ENCODE data around the gene TDRD15.
"Not testable (repeated sequence)": the region's sequence is repeated elsewhere in the genome, so short reads cannot be mapped to it uniquely, and the experiment has no call there.

The TDRD15 gene

DNA sequence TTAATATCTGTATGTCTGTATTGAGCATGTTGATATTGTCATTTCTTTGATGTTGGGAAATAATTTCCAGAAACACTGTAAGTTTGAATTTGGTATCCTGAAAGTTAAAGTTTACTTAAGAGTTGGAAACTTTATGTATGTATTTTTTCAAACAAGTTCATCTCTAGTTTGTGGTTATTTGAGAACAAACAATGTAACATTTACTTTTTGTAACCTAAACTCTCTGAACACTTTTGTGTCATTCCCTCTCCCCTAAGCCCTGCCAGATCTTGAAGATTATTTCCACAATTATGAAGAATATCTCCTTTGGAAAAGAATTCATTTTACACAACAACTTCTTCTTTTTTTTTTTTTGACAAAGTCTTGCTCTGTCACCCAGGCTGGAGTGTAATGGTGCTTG is 24.9 kb downstream of the TDRD15 start:
- DNase-seq: no peak

DNA sequence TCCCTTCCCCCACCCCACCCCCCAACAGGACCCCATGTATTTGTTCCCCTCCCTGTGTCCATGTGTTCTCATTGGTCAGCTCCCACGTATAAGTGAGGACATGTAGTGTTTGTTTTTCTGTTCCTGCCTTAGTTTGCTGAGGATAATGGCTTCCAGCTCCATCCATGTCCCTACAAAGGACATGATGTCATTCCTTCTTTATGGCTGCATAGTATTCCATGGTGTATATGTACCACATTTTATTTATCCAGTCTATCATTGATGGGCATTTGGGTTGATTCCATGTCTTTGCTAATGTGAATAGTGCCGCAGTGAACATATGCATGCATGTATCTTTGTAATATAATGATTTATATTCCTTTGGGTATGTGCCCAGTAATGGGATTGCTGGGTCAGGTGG is 27.5 kb downstream of the TDRD15 start:
- DNase-seq: not testable (repeated sequence)

DNA sequence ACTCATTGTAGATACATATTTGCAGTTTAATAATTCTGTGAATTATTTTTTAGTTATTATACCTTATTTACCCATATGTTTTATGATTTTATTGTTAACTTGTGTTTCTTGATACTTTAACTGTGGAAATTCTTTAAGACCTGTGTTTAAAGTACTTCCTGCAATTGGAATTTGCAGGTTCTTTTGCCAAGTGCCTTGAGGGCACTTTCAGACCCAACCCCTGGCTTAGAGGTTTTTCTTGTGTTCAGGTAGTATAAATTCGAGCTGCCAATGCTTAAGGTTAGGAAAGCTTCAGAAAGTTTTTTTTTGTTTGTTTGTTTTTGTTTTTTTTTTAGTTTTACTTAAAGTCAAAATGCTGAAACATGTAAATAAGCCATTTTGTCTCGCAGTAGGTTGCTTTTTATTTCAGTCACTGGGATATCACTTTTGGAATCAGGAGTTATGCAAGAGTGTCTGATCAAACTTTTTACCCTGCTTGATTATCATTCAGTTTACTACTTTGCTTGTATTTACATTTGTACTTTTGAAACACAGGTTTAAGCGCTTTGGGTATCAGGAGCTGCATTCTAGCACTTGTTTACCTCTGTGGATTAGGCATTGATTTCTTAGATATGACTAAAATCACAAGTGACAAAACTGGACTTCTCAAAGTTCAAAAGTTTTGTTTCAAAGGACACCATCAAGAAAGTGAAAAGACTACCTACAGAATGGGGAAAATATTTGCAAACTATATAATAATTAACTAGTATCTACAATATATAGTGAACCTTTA is 31.8 kb downstream of the TDRD15 start:
- no peak for DNase-seq

DNA sequence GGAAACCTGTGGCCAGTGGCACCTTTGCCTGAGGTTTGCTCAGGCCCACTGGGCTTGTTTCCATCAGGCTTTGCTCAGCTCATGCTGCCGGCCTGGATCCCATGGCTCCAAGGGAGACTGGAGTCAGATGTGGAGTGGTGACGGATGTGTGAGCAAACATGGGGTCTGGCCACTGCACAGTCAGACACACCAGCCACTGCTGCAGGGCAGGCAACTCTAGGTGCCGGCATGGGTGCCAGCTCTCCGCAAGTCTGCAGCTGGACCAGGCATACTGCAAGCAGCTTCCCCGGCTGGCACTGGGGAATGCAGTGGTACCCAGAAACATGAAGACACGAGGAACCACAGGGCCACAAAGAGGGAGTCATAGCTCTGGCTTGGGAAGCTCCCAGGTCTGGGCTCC is 37.4 kb downstream of the TDRD15 start:
- DNase-seq: no peak

DNA sequence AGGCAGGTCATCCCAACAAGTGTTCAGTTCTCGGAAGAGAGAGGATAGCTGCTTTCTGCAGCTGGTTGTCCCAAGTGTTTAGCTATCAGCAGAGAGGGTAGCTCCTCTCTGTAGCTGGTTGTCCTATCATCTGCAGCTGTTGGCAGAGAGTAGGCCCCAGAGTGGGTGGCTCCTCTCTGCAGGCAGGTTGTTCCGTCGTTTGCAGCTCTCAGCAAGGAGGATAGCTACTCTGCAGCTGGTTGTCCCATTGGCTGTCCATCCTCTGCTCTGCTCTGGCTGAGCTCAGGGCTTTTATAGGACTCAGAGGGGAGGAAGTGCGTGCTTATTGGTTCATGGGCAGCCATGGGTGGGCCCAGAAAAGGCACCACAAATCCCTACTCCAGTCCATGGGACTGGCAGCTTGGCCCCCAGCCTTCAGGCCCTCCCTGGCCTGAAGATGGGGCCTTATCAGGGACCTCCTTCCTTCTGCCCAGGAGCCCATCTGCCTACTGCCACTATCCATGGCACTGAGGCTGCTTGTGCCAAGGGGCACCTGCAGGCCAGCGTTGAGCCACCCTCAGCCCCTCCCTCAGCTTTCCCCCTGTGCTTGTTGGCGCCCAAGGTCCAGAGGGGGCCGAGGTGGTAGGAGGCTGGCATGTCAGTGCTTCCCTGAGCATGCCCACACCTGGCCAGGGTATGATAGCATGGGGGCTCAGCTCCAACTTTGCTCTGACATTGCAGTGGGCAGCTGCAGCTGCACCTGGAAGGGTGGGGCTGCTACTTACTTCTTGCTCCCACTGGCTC is 38.3 kb downstream of the TDRD15 start:
- DNase-seq: no peak

DNA sequence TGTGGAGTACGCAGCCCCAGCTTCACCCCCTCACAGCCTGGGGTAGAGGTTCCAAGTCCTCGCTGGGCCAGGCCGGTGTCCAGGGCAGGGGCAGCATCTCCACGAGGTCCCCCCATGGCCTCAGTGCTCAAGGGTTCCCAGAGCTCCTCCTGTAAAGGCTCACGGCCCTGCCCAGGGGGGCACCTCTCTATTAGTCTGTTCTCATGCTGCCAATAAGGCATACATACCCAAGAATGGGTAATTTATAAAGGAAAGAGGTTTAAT is 38.8 kb downstream of the TDRD15 start:
- DNase-seq: no peak

DNA sequence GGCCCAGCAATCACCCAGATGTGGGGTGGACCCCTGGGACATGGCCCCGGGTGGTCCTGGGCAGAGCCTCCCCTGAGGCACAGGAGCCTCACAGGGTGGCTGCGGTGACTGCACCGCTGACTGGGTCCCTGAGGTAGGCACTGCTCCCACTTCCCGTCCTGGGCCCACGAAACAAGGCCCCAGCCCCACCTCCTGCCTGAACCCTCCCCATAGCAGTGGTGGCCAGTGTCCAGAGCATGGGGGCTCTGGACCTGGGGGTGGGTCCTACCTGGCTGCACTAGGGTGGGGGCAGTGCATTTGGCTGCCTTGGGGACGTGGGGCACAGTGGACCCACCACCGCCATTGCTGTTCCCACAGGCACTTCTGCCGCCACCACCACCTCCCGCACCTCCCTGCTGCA is 39.4 kb downstream of the TDRD15 start:
- DNase-seq: no peak

DNA sequence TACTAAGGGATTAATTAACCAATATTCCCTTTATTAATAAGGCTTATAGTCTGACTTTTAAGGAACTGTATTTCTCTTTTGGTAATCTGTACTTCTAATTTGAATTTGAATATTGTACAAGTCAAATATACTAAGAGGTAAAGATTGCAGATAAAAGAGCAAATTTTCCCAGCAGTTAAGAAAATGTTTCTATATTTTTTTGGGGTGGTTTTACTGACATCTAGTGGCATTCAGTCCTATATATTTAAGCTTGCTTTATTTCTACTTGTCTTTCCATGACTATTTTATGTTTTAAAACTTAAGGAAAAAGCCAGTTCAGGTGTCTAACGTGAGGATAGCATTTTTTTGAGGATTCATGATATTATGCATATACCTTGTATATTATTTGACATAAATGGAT is 41.6 kb downstream of the TDRD15 start:
- DNase-seq: no peak

DNA sequence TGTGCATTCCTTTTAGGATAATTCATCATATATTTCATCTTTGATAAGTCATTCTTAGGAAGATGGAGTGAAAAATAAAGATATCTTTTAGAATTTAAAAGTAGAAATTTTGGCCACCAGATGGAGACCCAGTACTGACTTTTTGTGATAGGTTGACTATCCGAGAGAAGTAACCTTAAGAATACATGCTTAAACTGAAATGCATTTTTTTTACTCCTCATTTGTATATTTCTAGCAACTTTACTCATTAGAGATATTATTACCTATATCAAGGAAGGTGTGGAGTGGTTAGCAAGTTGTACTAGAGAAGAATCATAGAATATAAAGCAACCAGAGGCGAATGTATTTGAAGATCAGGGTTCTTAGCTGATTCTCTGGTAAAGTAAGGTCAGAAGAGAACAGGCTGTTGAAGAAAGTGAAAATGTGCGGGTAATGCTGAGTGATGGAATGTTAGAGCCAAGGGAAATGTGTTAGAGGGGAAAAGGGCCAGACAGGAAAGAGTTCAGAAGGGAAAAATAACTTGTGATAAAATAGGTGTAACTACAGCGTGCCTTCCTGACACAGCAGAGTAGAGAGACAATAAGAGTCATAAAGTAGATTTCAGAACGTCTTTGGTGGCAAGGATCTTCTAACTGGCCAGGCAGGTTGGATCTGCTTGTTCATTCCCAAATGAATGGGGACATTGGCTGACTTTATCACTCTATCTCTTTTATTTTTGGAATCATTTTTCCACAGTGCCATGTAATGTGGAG is 52.3 kb downstream of the TDRD15 start:
- DNase-seq: no peak

DNA sequence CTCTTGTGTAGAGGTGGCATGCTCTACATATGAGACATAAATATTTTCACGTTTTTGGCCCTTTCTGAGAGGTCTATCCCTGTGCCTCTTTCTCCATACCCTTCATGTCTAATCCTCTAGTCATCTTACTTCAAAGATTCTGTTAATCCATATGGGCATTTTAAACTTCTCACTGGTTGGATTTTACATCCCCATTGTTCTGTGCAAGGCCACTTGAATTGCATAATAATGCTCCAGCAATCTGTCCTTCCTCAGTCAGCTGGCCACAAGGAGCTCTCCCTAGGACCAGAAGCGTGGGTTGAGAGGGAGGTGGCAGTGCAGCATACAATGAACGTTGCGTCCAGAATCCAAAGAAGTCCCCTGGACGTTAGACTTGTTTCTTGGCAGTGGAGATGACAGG is 58.2 kb downstream of the TDRD15 start:
- DNase-seq: no peak

DNA sequence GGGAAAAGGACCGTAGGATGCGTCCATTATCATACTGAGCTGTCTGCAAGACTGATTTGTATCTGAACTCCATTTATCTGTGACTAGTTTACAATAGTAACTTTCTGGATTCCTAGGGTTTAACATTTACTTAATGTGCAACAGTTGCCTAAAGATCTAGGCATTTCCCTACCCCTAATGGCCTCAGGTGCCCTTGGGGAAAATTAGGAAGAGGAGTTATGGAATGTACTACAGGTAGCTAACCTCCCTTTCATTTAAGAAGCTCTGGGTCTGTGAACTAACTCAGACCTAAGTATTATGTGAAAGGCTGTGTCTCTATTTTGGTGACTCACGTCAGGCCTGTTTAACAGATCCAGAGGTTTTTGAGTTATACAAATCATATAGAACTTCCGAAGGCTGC is 59.5 kb downstream of the TDRD15 start:
- DNase-seq: no peak

DNA sequence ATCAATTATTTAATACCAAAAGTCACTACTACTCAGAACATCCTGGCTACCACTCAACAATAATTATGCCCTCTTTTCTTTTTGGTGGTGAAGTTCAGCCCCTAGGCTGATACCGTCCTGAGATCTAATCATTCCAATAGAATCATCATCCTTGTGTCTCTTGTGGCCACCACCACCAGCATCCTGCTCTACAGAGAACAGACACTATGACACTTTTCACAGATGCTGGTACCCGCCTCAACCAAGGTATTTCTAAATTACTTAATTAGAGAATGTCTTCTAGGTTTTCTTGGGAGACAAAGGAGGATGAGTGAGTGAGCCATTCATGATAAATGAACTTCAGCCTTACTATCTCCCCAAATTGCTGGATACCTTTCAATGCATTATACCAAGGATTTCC is 60.0 kb downstream of the TDRD15 start:
- no peak for DNase-seq

DNA sequence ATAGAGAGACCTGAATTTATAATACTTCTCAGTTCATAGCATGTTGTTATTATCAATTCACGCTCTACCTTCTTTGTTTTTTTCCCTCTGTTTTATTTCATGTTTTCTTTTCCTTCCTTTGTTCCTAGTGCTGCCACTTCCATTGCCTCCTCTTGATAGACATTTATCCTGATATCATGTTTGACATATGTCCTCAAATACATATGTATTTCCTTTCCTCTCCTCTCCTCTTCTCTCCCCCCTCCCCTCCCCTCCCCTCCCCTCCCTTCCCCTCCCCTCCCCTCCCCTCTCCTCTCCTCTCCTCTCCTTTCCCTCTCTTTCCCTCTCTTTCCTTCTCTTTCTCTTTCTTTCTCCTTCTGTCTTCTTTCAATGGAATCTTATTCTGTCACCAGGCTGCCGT is 67.8 kb downstream of the TDRD15 start:
- no peak for DNase-seq

All from HCEC 1CT (cell line).